ENCODE results near the gene BPGM. TPM values are rescaled to one million over a fixed set of nuclear protein-coding genes. Genes with fewer than 3 reads are reported as not detected.

The BPGM gene
- total and polyA plus RNA-seq, 11 donors: 12.3 to 26.0 (median 15.4) TPM

DNA sequence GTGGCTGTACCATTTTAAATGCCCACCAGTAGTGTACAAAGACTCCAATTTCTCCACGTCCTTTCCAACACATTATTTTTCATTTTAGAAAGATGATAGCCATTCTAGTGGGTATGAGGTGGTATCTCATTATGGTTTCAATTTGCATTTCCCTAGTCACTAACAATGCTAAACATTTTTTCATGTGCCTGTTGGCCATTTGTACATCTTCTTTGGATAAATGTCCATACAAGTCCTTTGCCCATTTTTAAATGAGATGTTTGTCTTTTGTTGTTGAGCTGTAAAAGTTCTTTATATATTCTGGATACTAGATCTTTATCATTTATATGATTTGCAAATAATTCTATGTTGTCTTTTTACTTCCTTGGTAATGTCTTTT lies 18.9 kb upstream of the BPGM start:
- no peak for TF ChIP-seq POLR2A (IDR thresholded peaks at IDR 0.05)
- TF ChIP-seq, protein P1, sequence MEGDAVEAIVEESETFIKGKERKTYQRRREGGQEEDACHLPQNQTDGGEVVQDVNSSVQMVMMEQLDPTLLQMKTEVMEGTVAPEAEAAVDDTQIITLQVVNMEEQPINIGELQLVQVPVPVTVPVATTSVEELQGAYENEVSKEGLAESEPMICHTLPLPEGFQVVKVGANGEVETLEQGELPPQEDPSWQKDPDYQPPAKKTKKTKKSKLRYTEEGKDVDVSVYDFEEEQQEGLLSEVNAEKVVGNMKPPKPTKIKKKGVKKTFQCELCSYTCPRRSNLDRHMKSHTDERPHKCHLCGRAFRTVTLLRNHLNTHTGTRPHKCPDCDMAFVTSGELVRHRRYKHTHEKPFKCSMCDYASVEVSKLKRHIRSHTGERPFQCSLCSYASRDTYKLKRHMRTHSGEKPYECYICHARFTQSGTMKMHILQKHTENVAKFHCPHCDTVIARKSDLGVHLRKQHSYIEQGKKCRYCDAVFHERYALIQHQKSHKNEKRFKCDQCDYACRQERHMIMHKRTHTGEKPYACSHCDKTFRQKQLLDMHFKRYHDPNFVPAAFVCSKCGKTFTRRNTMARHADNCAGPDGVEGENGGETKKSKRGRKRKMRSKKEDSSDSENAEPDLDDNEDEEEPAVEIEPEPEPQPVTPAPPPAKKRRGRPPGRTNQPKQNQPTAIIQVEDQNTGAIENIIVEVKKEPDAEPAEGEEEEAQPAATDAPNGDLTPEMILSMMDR (IDR thresholded peaks at IDR 0.05): no peak
- no peak for DNase-seq
- Histone ChIP-seq H3K27me3 (peaks cover 0 to 26% (median 3%) of the 10 kb centered on the region in 9 donors), H3K4me3 (no peak overlapping the region), H3K27ac (no peak overlapping the region), H3K36me3 (no peaks in the 10 kb centered on the region), H3K9me3 (no peaks in the 10 kb centered on the region), H3K4me1 (no peaks in the 10 kb centered on the region)
- WGBS, 4 donors: 0% methylated on average over 1 of the region's 1 CpG
- ATAC-seq: no peak
- intact Hi-C loops (cut with DNase I): no loop called here

DNA sequence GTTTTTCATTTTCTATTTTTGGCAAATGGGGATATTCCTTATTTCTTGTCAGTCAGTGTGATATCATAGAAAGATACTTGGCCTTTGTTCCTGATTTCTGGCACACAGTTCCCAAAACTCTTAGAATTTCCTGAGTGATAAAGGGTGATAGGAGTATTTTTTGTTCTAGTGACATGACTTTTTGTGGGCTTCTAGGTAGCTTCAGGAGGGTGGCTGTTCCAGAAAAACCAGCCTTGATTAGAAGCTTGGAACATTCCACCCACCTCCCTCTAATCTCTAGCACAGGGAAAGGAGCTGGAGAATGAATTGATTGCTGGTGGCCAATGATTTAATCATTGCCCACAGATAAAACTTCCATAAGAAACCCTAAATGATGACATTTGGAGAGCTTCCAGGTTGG lies 17.2 kb upstream of the BPGM start:
- Histone ChIP-seq H3K9me3 (no peaks in the 10 kb centered on the region), H3K36me3 (no peaks in the 10 kb centered on the region), H3K27me3 (peaks cover 0 to 25% (median 3%) of the 10 kb centered on the region in 9 donors), H3K4me1 (peaks cover 0 to 3% (median 0%) of the 10 kb centered on the region in 12 donors), H3K27ac (no peak overlapping the region), H3K4me3 (no peak overlapping the region)
- TF ChIP-seq, protein P1 (IDR thresholded peaks at IDR 0.05): no peak
- no peak for TF ChIP-seq POLR2A (IDR thresholded peaks at IDR 0.05)
- no peak for DNase-seq
- intact Hi-C loops (cut with DNase I): no loop called here
- ATAC-seq: no peak

DNA sequence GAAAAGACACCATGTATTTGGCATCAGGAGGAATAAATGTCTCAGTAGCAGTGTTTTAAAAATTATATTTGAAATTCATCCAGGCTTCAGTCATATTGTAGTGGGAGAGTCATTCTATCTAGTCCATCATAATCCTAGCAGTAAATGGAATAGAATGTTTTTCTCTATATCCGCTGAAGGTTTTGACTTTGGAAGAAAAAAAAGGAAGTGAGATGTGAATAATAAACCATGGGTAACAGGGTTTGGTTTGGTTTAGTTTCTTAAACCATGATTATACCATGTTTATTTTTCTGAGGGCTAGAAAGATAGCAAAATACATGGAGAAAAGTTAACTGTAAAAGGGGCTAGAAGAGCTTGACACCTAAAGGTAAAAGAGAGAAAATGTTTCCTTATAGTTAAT lies 16.4 kb upstream of the BPGM start:
- intact Hi-C loops (cut with DNase I): loop anchor here in 1 of 10 donors (5.0 kb wide), 1 partner anchor 322 kb away; no protein-coding TSS in a partner anchor
- TF ChIP-seq POLR2A (IDR thresholded peaks at IDR 0.05): no peak
- TF ChIP-seq, protein P1 (IDR thresholded peaks at IDR 0.05): no peak

DNA sequence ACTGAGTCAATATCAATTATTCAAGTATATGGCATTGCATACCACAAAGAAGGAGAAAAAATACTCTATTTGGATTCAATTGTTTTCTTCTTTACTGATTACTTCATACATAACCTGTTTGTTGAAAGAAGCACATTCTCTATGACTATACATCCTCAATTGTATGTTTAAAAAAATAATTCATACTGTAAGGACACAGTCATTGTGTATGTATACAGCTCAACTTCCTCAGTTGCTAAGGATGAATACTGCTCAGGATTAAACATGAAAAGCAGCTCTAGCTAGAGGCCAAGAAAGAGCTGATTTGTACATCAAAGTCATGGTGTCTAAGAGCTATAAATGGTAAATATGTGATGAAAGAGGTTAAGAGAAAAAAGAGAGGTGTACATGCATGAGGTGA lies 15.8 kb upstream of the BPGM start:
- no peak for ATAC-seq
- Histone ChIP-seq H3K4me1 (peaks cover 0 to 12% (median 2%) of the 10 kb centered on the region in 12 donors), H3K36me3 (no peaks in the 10 kb centered on the region), H3K9me3 (no peaks in the 10 kb centered on the region), H3K27ac (no peak overlapping the region), H3K4me3 (no peak overlapping the region), H3K27me3 (peaks cover 0 to 12% (median 0%) of the 10 kb centered on the region in 9 donors)
- DNase-seq: no peak
- intact Hi-C loops (cut with DNase I): loop anchor here in 1 of 10 donors (5.0 kb wide), 1 partner anchor 321 kb away; no protein-coding TSS in a partner anchor
- no peak for TF ChIP-seq POLR2A (IDR thresholded peaks at IDR 0.05)
- TF ChIP-seq, protein P1 (IDR thresholded peaks at IDR 0.05): no peak

More for the DNA sequence above, 16.4 kb upstream of the BPGM start:
- Histone ChIP-seq H3K27me3 (peaks cover 0 to 19% (median 2%) of the 10 kb centered on the region in 9 donors), H3K4me3 (no peak overlapping the region), H3K27ac (no peak overlapping the region), H3K36me3 (no peaks in the 10 kb centered on the region), H3K4me1 (peaks cover 0 to 5% (median 0%) of the 10 kb centered on the region in 12 donors), H3K9me3 (no peaks in the 10 kb centered on the region)
- no peak for ATAC-seq
- WGBS, 4 donors: 67 to 83% (median 71%) methylated on average over 1 of the region's 1 CpG
- DNase-seq: no peak

All from heart left ventricle (tissue), 16 donors.